Coronary artery (tissue), 2 donors: ENCODE data around the gene CCDC87.

ENCODE experiments used
- DNase-seq: peaks from one replicate; pipeline ENCODE4 v3.0.0-alpha.2; 2017; ENCODE audit warnings: low spot score
- H3K27ac ChIP-seq, 2 donors: fragments of 200-600 bp; sonication (generic); one replicate each; pipeline ENCODE4 v1.5.1; 2016 to 2019
- H3K4me3 ChIP-seq: fragments of 200-600 bp; sonication (generic); 2 replicates; pipeline ENCODE4 v1.5.1; 2016; ENCODE audit warnings: mild to moderate bottlenecking, moderate library complexity
- CTCF ChIP-seq: fragments of 200-600 bp; sonication (generic); IDR thresholded peaks from one replicate; pipeline ENCODE4 v1.5.1; 2019; ENCODE audit warnings: antibody characterized with exemption

The CCDC87 gene

GRCh38 chr11:66550887-66551286 is 42.0 kb downstream of the CCDC87 start:
- DNase-seq = no peak
- no peak for TF ChIP-seq CTCF
- Histone ChIP-seq H3K27ac (no peak overlapping the region), H3K4me3 (no peak overlapping the region)

GRCh38 chr11:66549696-66550095 is 43.2 kb downstream of the CCDC87 start:
- Histone ChIP-seq H3K27ac (no peak overlapping the region), H3K4me3 (no peak overlapping the region)
- no peak for DNase-seq
- TF ChIP-seq CTCF = no peak

GRCh38 chr11:66548774-66549630 is 43.9 kb downstream of the CCDC87 start:
- no peak overlapping the region for H3K27ac ChIP-seq
- no peak for DNase-seq
- no peak overlapping the region for H3K4me3 ChIP-seq
- no peak for TF ChIP-seq CTCF

- Histone ChIP-seq H3K27ac (no peak overlapping the region), H3K4me3 (no peak overlapping the region)
- no peak for TF ChIP-seq CTCF
- no peak for DNase-seq
Observed at GRCh38 chr11:66548041-66548440, 44.8 kb downstream of the CCDC87 start.

GRCh38 chr11:66547662-66548009 is 45.2 kb downstream of the CCDC87 start:
- Histone ChIP-seq H3K27ac (peak overlapping the region in 1 of 2 donors; percentile 89), H3K4me3 (no peak overlapping the region)
- DNase-seq = no peak

GRCh38 chr11:66546966-66547661 is 45.7 kb downstream of the CCDC87 start:
- no peak for TF ChIP-seq CTCF
- no peak for DNase-seq
- H3K27ac ChIP-seq = peak overlapping the region in 1 of 2 donors; percentile 89
- H3K4me3 ChIP-seq = peak overlapping the region; percentile 97

More at GRCh38 chr11:66547662-66548009, 45.2 kb downstream of the CCDC87 start:
- TF ChIP-seq CTCF = no peak
